ENCODE data around the gene BMPR2. TPM values are rescaled to one million over a fixed set of nuclear protein-coding genes. Genes with fewer than 3 reads are reported as not detected.
A peak's percentile ranks its signal among the peaks of the same experiment; 100 is the strongest.

BMPR2 gene
- total RNA-seq (2014; rRNA removed), result 10.0 and 11.1 TPM in 2 replicates
- Bru-seq, nascent RNA, result percentile 66 among the genes with signal in this experiment
- BruChase-seq, experiment 1, labeled RNA remaining after a 6-hour chase, result percentile 72 among the genes with signal in this experiment
- BruChase-seq, experiment 2, labeled RNA remaining after a 2-hour chase, result percentile 66 among the genes with signal in this experiment
- long read RNA-seq, full-length matches to known transcripts, result 14 of 30 reads
- long read RNA-seq, partial matches to known transcripts, result 3 of 30 reads
- long read RNA-seq, other reads (novel, unspliced or antisense), result 13 of 30 reads

GRCh38 chr2:202375609-202376408, at the start of gene BMPR2:
BMPR2 (plus strand) TSS chr2:202376327; CDS start chr2:202377475, 1,148 bp downstream.
- Histone ChIP-seq H4K20me1 (ENCODE audit: low read length) (0 out of 2 replicates have a peak, but pooled peaks cover 5% of the 10 kb centered on the region), H3K4me1 (ENCODE audit: insufficient read depth, low read length) (peaks cover 16% of the 10 kb centered on the region; the same call in 1 of the 2 replicates), H3K9me2 (replicated peaks; ENCODE audit: low read length) (no peaks in the 10 kb centered on the region), H3K27ac (ENCODE audit: low read length) (peak within 1 kb of the TSS; percentile 82), H3K4me3 (ENCODE audit: low read length) (peak within 1 kb of the TSS; percentile 99), H3K36me3 (ENCODE audit: low read depth, low read length) (no peaks in the 10 kb centered on the region), H3K9ac (ENCODE audit: low read length) (peak within 1 kb of the TSS; percentile 79), H3K4me2 (ENCODE audit: low read length) (peak within 1 kb of the TSS; percentile 90), H3K79me2 (ENCODE audit: low read length) (peaks cover 45% of the 10 kb centered on the region), H2AFZ (ENCODE audit: low read length) (peak within 1 kb of the TSS; percentile 92), H3K9me3 (ENCODE audit: low read length) (no peaks in the 10 kb centered on the region), H3F3A (ENCODE audit: low read length, unreplicated experiment) (no peaks in the 10 kb centered on the region), H3K27me3 (ENCODE audit: low read length) (no peaks in the 10 kb centered on the region)
- CTCF ChIA-PET, result no interaction called here
- intact Hi-C loops (cut with micrococcal nuclease), result loop anchor here (1.0 to 5.0 kb wide), 4 partner anchors 37 to 109 kb away; partner anchors contain the start of gene NOP58
- DNase-seq, result peak; percentile 90
- no peak for TF ChIP-seq EZH2 (IDR thresholded peaks at IDR 0.05; ENCODE audit: low read length, unreplicated experiment)
- no peak for TF ChIP-seq CTCF (conservative IDR thresholded peaks at IDR 0.05; ENCODE audit: low read depth, low read length)
- no peak for TF ChIP-seq EZH2phosphoT487 (IDR thresholded peaks at IDR 0.05; ENCODE audit: borderline replicate concordance, low read length)
- POLR2A ChIA-PET (ENCODE audit: unreplicated experiment), result no interaction called here
- peak; percentile 78 for ATAC-seq
- BruUV-seq (replicated peaks), result TSS peak; percentile 92

GRCh38 chr2:202327858-202328257, 48.3 kb upstream of the BMPR2 start:
- Histone ChIP-seq H3K79me2 (ENCODE audit: low read length) (no peaks in the 10 kb centered on the region), H3K4me1 (ENCODE audit: insufficient read depth, low read length) (no peaks in the 10 kb centered on the region), H3F3A (ENCODE audit: low read length, unreplicated experiment) (no peaks in the 10 kb centered on the region), H3K4me3 (ENCODE audit: low read length) (no peak overlapping the region), H3K36me3 (ENCODE audit: low read depth, low read length) (no peaks in the 10 kb centered on the region), H3K4me2 (ENCODE audit: low read length) (no peak overlapping the region), H2AFZ (ENCODE audit: low read length) (no peak overlapping the region), H3K27me3 (ENCODE audit: low read length) (no peaks in the 10 kb centered on the region), H4K20me1 (ENCODE audit: low read length) (no peaks in the 10 kb centered on the region), H3K9me3 (ENCODE audit: low read length) (no peaks in the 10 kb centered on the region), H3K9me2 (replicated peaks; ENCODE audit: low read length) (no peaks in the 10 kb centered on the region), H3K27ac (ENCODE audit: low read length) (no peak overlapping the region), H3K9ac (ENCODE audit: low read length) (no peak overlapping the region)
- ChIA-PET CTCF (no interaction called here), POLR2A (ENCODE audit: unreplicated experiment) (no interaction called here)
- no peak for ATAC-seq
- BruUV-seq (replicated peaks), result no TSS peak
- DNase-seq, result no peak
- TF ChIP-seq EZH2 (IDR thresholded peaks at IDR 0.05; ENCODE audit: low read length, unreplicated experiment), result no peak
- no peak for TF ChIP-seq EZH2phosphoT487 (IDR thresholded peaks at IDR 0.05; ENCODE audit: borderline replicate concordance, low read length)
- TF ChIP-seq CTCF (conservative IDR thresholded peaks at IDR 0.05; ENCODE audit: low read depth, low read length), result no peak
- intact Hi-C loops (cut with micrococcal nuclease), result no loop called here

Data from PC-3 (cell line).